Aorta (tissue), 5 donors: Measurements from ENCODE around the gene CDC25B. TPM values are rescaled to one million over a fixed set of nuclear protein-coding genes. Genes with fewer than 3 reads are reported as not detected.
A peak's percentile ranks its signal among the peaks of the same experiment; 100 is the strongest.

ENCODE experiments used
- ATAC-seq: fragments of 200-7000 bp; cut with Tn5 transposase; one replicate; pipeline ENCODE4 v1.9.1; 2022; ENCODE audit warnings: moderate library complexity; ENCODE audit not compliant: low FRiP score
- DNase-seq, 2 donors: peaks; one replicate each; pipeline ENCODE4 v3.0.0-alpha.2; 2020
- H3K27ac ChIP-seq, 2 donors: one replicate each; pipeline ENCODE4 v1.5.1; 2013; ENCODE audit warnings: low read length in 2 of 2, mild to moderate bottlenecking in 2 of 2, moderate library complexity in 2 of 2, control low read depth in 1 of 2, inconsistent platforms in 1 of 2, low read depth in 1 of 2
- H3K27me3 ChIP-seq, 2 donors: one replicate each; pipeline ENCODE4 v1.6.1; 2013; ENCODE audit warnings: control low read depth in 1 of 2, low read length in 1 of 2, mild to moderate bottlenecking in 1 of 2, moderate library complexity in 1 of 2; ENCODE audit not compliant: insufficient read depth in 2 of 2, control insufficient read depth in 1 of 2
- H3K36me3 ChIP-seq, 2 donors: one replicate each; pipeline ENCODE4 v1.6.1; 2013; ENCODE audit warnings: control low read depth in 1 of 2, low read length in 1 of 2, mild to moderate bottlenecking in 1 of 2; ENCODE audit not compliant: insufficient read depth in 2 of 2, control insufficient read depth in 1 of 2
- H3K4me1 ChIP-seq, 2 donors: one replicate each; pipeline ENCODE4 v1.6.1; 2013; ENCODE audit warnings: low read length in 2 of 2, control low read depth in 1 of 2, mild to moderate bottlenecking in 1 of 2, moderate library complexity in 1 of 2; ENCODE audit not compliant: insufficient read depth in 2 of 2, control insufficient read depth in 1 of 2
- H3K4me3 ChIP-seq, 2 donors: one replicate each; pipeline ENCODE4 v1.5.1; 2013; ENCODE audit warnings: low read length in 2 of 2, control low read depth in 1 of 2, mild to moderate bottlenecking in 1 of 2
- H3K9me3 ChIP-seq: one replicate; pipeline ENCODE4 v1.6.1; 2013; ENCODE audit warnings: mild to moderate bottlenecking, low read length; ENCODE audit not compliant: control insufficient read depth
- WGBS, 2 donors: extraction: QIAGEN DNeasy Blood & Tissue Kit; methylation state at CpG; one replicate each; pipeline ENCODE4 v1.1.7; 2013; 5-methylcytosine and 5-hydroxymethylcytosine counted together
- intact Hi-C, 2 donors: fragments of 100-400 bp; cut with DNase I; formaldehyde crosslinking; loops; one replicate each; pipeline versions ENCODE4 v1.14.2 to v1.15.0; 2022
- long read RNA-seq, 2 donors: library from polyadenylated mRNA; unstranded; transcript quantifications; one replicate each; pipeline ENCODE4 v2.0.0, GENCODE V29; 2020 to 2021
- polyA plus RNA-seq, 2 donors: library from polyadenylated mRNA; stranded (reverse); fragments of 200-250 nt; gene quantifications; one replicate each; pipeline ENCODE4 v1.2.3, GENCODE V29; 2013
- total RNA-seq, 2 donors: library from RNA; stranded (reverse); fragmentation: NEBNext Ultra II Directional; extraction: Animal tissue kit (Norgen Biotek cat#: 25700); gene quantifications; one replicate each; pipeline ENCODE4 v1.2.1, GENCODE V29; 2021
- donor health status: healthy with polysubstance abuse.
- donor health status: Bipolar disorder and iron deficiency.
- donor health status: DM: no; HTN: no; CAD: no.
- donor health status: DM: no; HTN: no; CAD: no.
- donor health status: DM: yes; HTN: yes; CAD: no.

Gene CDC25B
- total RNA-seq (10 to 100 TPM; 29.6 to 56.3 TPM), polyA plus RNA-seq (10 to 100 TPM in 1 of 2 donors, 1 to 10 TPM in 1; 9.9 to 87.5 TPM)
- long read RNA-seq, donor 1, transcript CDC25B-206 (16 exons, 1,960 nt) = major isoform, 6 of 37 reads
- long read RNA-seq, donor 1, partial matches to known transcripts = 23 of 37 reads
- long read RNA-seq, donor 1, other reads (novel, unspliced or antisense) = 6 of 37 reads
- long read RNA-seq, donor 2, partial matches to known transcripts = 15 of 27 reads
- long read RNA-seq, donor 2, other reads (novel, unspliced or antisense) = 10 of 27 reads

- H3K4me3 ChIP-seq = peak within 1 kb of the TSS; percentile 57 to 80
- WGBS, 2 donors = 1% methylated on average over 66 to 69 of the region's 69 CpGs
- no peaks in the 10 kb centered on the region for H3K9me3 ChIP-seq
- no peaks in the 10 kb centered on the region for H3K36me3 ChIP-seq
- H3K27me3 ChIP-seq = no peaks in the 10 kb centered on the region
- H3K27ac ChIP-seq = peak within 1 kb of the TSS; percentile 92 to 96
- intact Hi-C loops = loop anchor here in 1 of 2 donors (2.0 kb wide), 1 partner anchor 23 kb away; no protein-coding TSS in a partner anchor
- ATAC-seq (peak; percentile 96), DNase-seq (peak; percentile 98)
- H3K4me1 ChIP-seq = no peaks in the 10 kb centered on the region
Observed at GRCh38 chr20:3795511-3796468, at the start of gene CDC25B. TSS of gene CDC25B (plus strand) at chr20:3796310. CDS start at chr20:3796532, 222 bp downstream.

- Histone ChIP-seq H3K27me3 (no peaks in the 10 kb centered on the region), H3K36me3 (no peaks in the 10 kb centered on the region), H3K4me1 (no peaks in the 10 kb centered on the region), H3K27ac (no peak overlapping the region), H3K9me3 (no peaks in the 10 kb centered on the region), H3K4me3 (no peak overlapping the region)
- DNase-seq = no peak
- WGBS, 2 donors = 92 to 96% methylated on average over 2 of the region's 2 CpGs
- intact Hi-C loops = no loop called here
- ATAC-seq = no peak
Observed at GRCh38 chr20:3747471-3747870, 48.6 kb upstream of the CDC25B start.

- H3K36me3 ChIP-seq = no peaks in the 10 kb centered on the region
- H3K9me3 ChIP-seq = no peaks in the 10 kb centered on the region
Observed at GRCh38 chr20:3748073-3748472, 48.0 kb upstream of the CDC25B start.

DNA sequence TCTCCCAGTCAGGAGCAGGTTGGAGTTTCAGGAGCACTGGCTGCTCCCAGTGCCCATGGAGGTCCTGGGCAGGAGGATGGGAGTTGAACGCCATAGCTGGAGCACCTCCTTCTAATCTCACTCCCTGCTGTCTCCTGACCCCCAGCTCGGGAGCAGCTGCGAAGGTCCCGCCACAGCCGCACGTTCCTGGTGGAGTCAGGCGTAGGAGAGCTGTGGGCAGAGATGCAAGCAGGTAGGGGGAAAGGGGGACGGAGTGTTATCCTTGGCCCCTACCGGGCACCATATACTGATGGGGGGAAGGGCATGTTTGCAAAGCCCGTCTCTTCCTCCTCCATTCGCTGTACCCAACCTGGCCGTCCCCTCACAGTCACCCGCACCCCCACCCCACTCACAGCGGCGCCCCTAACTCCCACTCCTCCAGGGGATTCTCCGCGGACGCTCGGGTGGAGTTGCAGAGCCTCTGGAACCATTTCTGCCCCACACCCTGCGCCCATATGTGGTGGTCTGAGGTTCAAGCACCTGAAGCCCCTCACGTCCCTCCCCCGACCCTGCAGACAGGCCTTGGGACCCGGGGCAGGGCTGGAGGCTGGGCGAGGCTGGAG, 46.9 kb upstream of the CDC25B start:
- WGBS, 2 donors = 67 to 73% methylated on average over 23 to 24 of the region's 24 CpGs
- Histone ChIP-seq H3K27ac (no peak overlapping the region), H3K4me1 (no peaks in the 10 kb centered on the region), H3K36me3 (no peaks in the 10 kb centered on the region), H3K27me3 (no peaks in the 10 kb centered on the region), H3K9me3 (no peaks in the 10 kb centered on the region), H3K4me3 (no peak overlapping the region)
- DNase-seq (no peak), ATAC-seq (no peak)
- intact Hi-C loops = no loop called here

More at GRCh38 chr20:3748073-3748472, 48.0 kb upstream of the CDC25B start:
- no peaks in the 10 kb centered on the region for H3K4me1 ChIP-seq
- no peak overlapping the region for H3K27ac ChIP-seq
- ATAC-seq (no peak), DNase-seq (no peak)
- WGBS, 2 donors = 94 to 95% methylated on average over 16 of the region's 16 CpGs
- H3K4me3 ChIP-seq = no peak overlapping the region
- no peaks in the 10 kb centered on the region for H3K27me3 ChIP-seq
- intact Hi-C loops = no loop called here

GRCh38 chr20:3749689-3750531, 46.2 kb upstream of the CDC25B start:
- ATAC-seq = no peak
- intact Hi-C loops = loop anchor here in 1 of 2 donors (5.0 kb wide), 1 partner anchor 73 kb away; no protein-coding TSS in a partner anchor
- H3K36me3 ChIP-seq = no peaks in the 10 kb centered on the region
- H3K4me1 ChIP-seq = no peaks in the 10 kb centered on the region
- no peak for DNase-seq
- H3K27ac ChIP-seq = no peak overlapping the region
- H3K27me3 ChIP-seq = no peaks in the 10 kb centered on the region
- WGBS, 2 donors = 14 to 21% methylated on average over 55 to 72 of the region's 72 CpGs
- no peaks in the 10 kb centered on the region for H3K9me3 ChIP-seq
- no peak overlapping the region for H3K4me3 ChIP-seq

GRCh38 chr20:3751305-3751674, 44.8 kb upstream of the CDC25B start:
- intact Hi-C loops = loop anchor here in 1 of 2 donors (5.0 kb wide), 1 partner anchor 74 kb away; no protein-coding TSS in a partner anchor
- no peaks in the 10 kb centered on the region for H3K4me1 ChIP-seq
- H3K27ac ChIP-seq = no peak overlapping the region
- H3K9me3 ChIP-seq = no peaks in the 10 kb centered on the region
- WGBS, 2 donors = 25 to 31% methylated on average over 30 to 31 of the region's 31 CpGs
- DNase-seq (no peak), ATAC-seq (no peak)
- H3K36me3 ChIP-seq = no peaks in the 10 kb centered on the region
- no peak overlapping the region for H3K4me3 ChIP-seq
- H3K27me3 ChIP-seq = no peaks in the 10 kb centered on the region

- no peaks in the 10 kb centered on the region for H3K27me3 ChIP-seq
- no peak overlapping the region for H3K4me3 ChIP-seq
- no peaks in the 10 kb centered on the region for H3K4me1 ChIP-seq
- WGBS, 2 donors = 6 to 7% methylated on average over 95 of the region's 95 CpGs
- H3K27ac ChIP-seq = no peak overlapping the region
- intact Hi-C loops = loop anchor here in 1 of 2 donors (5.0 kb wide), 1 partner anchor 75 kb away; no protein-coding TSS in a partner anchor
- H3K36me3 ChIP-seq = no peaks in the 10 kb centered on the region
- no peaks in the 10 kb centered on the region for H3K9me3 ChIP-seq
- ATAC-seq = peak; percentile 37
- DNase-seq = peak; percentile 87 to 89
Observed at GRCh38 chr20:3751675-3752385, 44.3 kb upstream of the CDC25B start.
